CD14-positive monocyte (primary cell): ENCODE measurements around the gene FNDC10. TPM values are rescaled to one million over a fixed set of nuclear protein-coding genes. Genes with fewer than 3 reads are reported as not detected.

Source experiments
- DNase-seq, 3 donors: peaks; one replicate each; pipeline ENCODE4 v3.0.0-alpha.2; 2011 to 2022
- H2AFZ ChIP-seq: 2 replicates; pipeline ENCODE4 v1.6.0; 2012; ENCODE audit warnings: mild to moderate bottlenecking, low read depth, low read length, inconsistent platforms; ENCODE audit not compliant: insufficient read depth, poor library complexity, severe bottlenecking
- H3K27ac ChIP-seq, 2 donors: 1 replicate in 1 of 2; 2 replicates in 1 of 2; pipeline ENCODE4 v1.5.1; 2012 to 2013; ENCODE audit warnings: low read length in 2 of 2, control low read depth in 1 of 2, inconsistent platforms in 1 of 2, low read depth in 1 of 2, mild to moderate bottlenecking in 1 of 2
- H3K27me3 ChIP-seq, 2 donors: one replicate each; pipeline versions ENCODE4 v1.6.0 to v1.6.1; 2011 to 2013; ENCODE audit warnings: low read length in 2 of 2; ENCODE audit not compliant: control insufficient read depth in 2 of 2, insufficient read depth in 2 of 2
- H3K36me3 ChIP-seq, 2 donors: replicated peaks in 1 of 2; 1 replicate in 1 of 2; 2 replicates in 1 of 2; pipeline versions ENCODE4 v1.5.1 to v1.6.1; 2012 to 2013; ENCODE audit warnings: low read length in 2 of 2, control low read depth in 1 of 2, inconsistent platforms in 1 of 2, mild to moderate bottlenecking in 1 of 2; ENCODE audit not compliant: insufficient read depth in 2 of 2, control insufficient read depth in 1 of 2
- H3K4me1 ChIP-seq, 2 donors: 1 replicate in 1 of 2; 2 replicates in 1 of 2; pipeline versions ENCODE4 v1.5.1 to v1.6.1; 2012 to 2013; ENCODE audit warnings: low read length in 2 of 2, control low read depth in 1 of 2, inconsistent platforms in 1 of 2, mild to moderate bottlenecking in 1 of 2, moderate library complexity in 1 of 2; ENCODE audit not compliant: insufficient read depth in 2 of 2, control insufficient read depth in 1 of 2
- H3K4me2 ChIP-seq: replicated peaks from 2 replicates; pipeline ENCODE3; 2012; ENCODE audit warnings: low read length, moderate library complexity, mild to moderate bottlenecking; ENCODE audit not compliant: poor library complexity, severe bottlenecking; ENCODE audit errors: extremely low read depth
- H3K4me3 ChIP-seq, 3 experiments: fragments of 200-600 bp in 1 of 3; sonication (generic) in 1 of 3; replicated peaks in 1 of 3; 1 replicate in 2 of 3; 2 replicates in 1 of 3; pipeline ENCODE4 v1.5.1; 2011 to 2013; ENCODE audit warnings: low read length in 3 of 3, mild to moderate bottlenecking in 3 of 3, control low read depth in 2 of 3, low read depth in 2 of 3, inconsistent platforms in 1 of 3, moderate library complexity in 1 of 3
- H3K79me2 ChIP-seq: 2 replicates; pipeline ENCODE4 v1.6.0; 2012; ENCODE audit warnings: mild to moderate bottlenecking, control low read depth, inconsistent platforms, low read length, moderate library complexity; ENCODE audit not compliant: insufficient read depth
- H3K9ac ChIP-seq: 2 replicates; pipeline ENCODE4 v1.6.0; 2017; ENCODE audit warnings: low read length, mild to moderate bottlenecking; ENCODE audit not compliant: insufficient read depth, poor library complexity, severe bottlenecking
- H3K9me3 ChIP-seq, 2 donors: replicated peaks in 1 of 2; 1 replicate in 1 of 2; 2 replicates in 1 of 2; pipeline versions ENCODE4 v1.5.1 to v1.6.1; 2012 to 2013; ENCODE audit warnings: low read length in 2 of 2, control low read depth in 1 of 2; ENCODE audit not compliant: control insufficient read depth in 1 of 2, insufficient read depth in 1 of 2
- H4K20me1 ChIP-seq: 2 replicates; pipeline ENCODE4 v1.6.0; 2012; ENCODE audit warnings: mild to moderate bottlenecking, low read length, control low read depth, moderate library complexity; ENCODE audit not compliant: insufficient read depth
- H3K27ac Mint-ChIP-seq, 7 donors: one replicate each; pipeline ENCODE4 v1.8.0; 2020; ENCODE audit warnings: mild to moderate bottlenecking in 7 of 7, mixed read lengths in 7 of 7, moderate library complexity in 6 of 7, inconsistent platforms in 2 of 7
- H3K27me3 Mint-ChIP-seq, 3 donors: one replicate each; pipeline ENCODE4 v1.8.0; 2021 to 2022; ENCODE audit warnings: low read depth in 3 of 3, mild to moderate bottlenecking in 3 of 3, mixed read lengths in 3 of 3, moderate library complexity in 3 of 3, inconsistent platforms in 1 of 3
- H3K36me3 Mint-ChIP-seq, 2 donors: one replicate each; pipeline ENCODE4 v1.8.0; 2020; ENCODE audit warnings: mixed read lengths in 2 of 2, inconsistent platforms in 1 of 2, mild to moderate bottlenecking in 1 of 2
- H3K4me1 Mint-ChIP-seq: one replicate; pipeline ENCODE4 v1.8.0; 2020; ENCODE audit warnings: mild to moderate bottlenecking, mixed read lengths
- H3K4me3 Mint-ChIP-seq, 2 donors: one replicate each; pipeline ENCODE4 v1.8.0; 2020; ENCODE audit warnings: mild to moderate bottlenecking in 2 of 2, mixed read lengths in 2 of 2, moderate library complexity in 1 of 2
- H3K9me3 Mint-ChIP-seq, 7 donors: one replicate each; pipeline ENCODE4 v1.8.0; 2020 to 2022; ENCODE audit warnings: mixed read lengths in 7 of 7, mild to moderate bottlenecking in 6 of 7, moderate library complexity in 6 of 7, inconsistent platforms in 2 of 7
- WGBS: methylation state at CpG from one replicate; pipeline ENCODE4 v1.1.5; 2013; ENCODE audit warnings: missing lambda C conversion rate; ENCODE audit not compliant: insufficient coverage; 5-methylcytosine and 5-hydroxymethylcytosine counted together
- intact Hi-C, 2 donors: fragments of 100-400 bp; cut with micrococcal nuclease; formaldehyde crosslinking; loops; one replicate each; pipeline versions ENCODE4 v1.15.0 to v1.15.1; 2023
- polyA plus RNA-seq, 3 donors: library from polyadenylated mRNA; depleted of rRNA in 1 of 3; unstranded in 2 of 3; stranded (reverse) in 1 of 3; fragments of 300-500 nt in 2 of 3; fragments of >200 nt in 1 of 3; fragmentation: Illumina TruSeq in 2 of 3; gene quantifications; 1 replicate in 2 of 3; 2 replicates in 1 of 3; pipeline ENCODE4 v1.2.3, GENCODE V29; 2012 to 2021
- TF ChIP-seq, protein P1 (sequence below): fragments of 200-600 bp; IDR thresholded peaks from one replicate; pipeline ENCODE4 v1.8.0; 2022; ENCODE audit warnings: antibody characterized with exemption, mild to moderate bottlenecking

Gene FNDC10
- polyA plus RNA-seq, 3 donors: 0.46 to 3.4 (median 1.5) TPM

DNA sequence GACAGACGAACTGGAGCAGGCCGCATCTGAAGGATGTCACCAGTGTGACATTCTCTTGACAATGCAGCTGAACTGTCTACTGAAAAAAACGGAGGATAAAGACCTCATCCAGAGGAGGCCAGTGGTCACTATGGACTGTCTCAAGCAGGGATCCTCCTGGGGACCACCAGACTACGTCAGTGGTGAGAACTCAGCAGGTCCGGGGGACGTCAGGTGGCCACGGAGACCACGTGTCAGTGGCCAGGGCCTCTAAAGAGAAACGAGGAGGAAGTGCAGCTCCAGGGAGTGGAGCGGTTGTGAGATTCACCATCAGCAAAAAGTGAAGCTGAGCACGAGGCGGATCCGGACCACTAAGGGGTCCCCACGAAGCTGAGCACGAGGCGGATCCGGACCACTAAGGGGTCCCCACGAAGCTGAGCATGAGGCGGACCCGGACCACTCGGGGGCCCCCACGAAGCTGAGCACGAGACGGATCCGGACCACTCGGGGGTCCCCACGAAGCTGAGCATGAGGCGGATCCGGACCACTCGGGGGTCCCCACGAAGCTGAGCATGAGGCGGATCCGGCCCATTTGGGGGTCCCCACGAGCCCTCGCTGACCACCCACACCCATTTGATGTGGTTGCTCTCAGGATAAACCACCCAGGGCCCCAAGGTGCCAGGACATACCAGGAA, 46.0 kb downstream of the FNDC10 start:
- Histone ChIP-seq H3K4me3 (no peak overlapping the region), H3K79me2 (peaks cover 21% of the 10 kb centered on the region), H3K36me3 (peaks cover 0 to 4% of the 10 kb centered on the region in 2 donors), H3K9me3 (no peaks in the 10 kb centered on the region), H3K9ac (no peak overlapping the region), H3K27me3 (no peaks in the 10 kb centered on the region), H2AFZ (no peak overlapping the region), H3K27ac (no peak overlapping the region), H3K4me2 (no peak overlapping the region), H4K20me1 (peaks cover 79% of the 10 kb centered on the region), H3K4me1 (no peaks in the 10 kb centered on the region)
- H3K4me1 Mint-ChIP-seq: peaks cover 2% of the 10 kb centered on the region
- H3K27ac Mint-ChIP-seq: no peak overlapping the region
- TF ChIP-seq, protein P1, sequence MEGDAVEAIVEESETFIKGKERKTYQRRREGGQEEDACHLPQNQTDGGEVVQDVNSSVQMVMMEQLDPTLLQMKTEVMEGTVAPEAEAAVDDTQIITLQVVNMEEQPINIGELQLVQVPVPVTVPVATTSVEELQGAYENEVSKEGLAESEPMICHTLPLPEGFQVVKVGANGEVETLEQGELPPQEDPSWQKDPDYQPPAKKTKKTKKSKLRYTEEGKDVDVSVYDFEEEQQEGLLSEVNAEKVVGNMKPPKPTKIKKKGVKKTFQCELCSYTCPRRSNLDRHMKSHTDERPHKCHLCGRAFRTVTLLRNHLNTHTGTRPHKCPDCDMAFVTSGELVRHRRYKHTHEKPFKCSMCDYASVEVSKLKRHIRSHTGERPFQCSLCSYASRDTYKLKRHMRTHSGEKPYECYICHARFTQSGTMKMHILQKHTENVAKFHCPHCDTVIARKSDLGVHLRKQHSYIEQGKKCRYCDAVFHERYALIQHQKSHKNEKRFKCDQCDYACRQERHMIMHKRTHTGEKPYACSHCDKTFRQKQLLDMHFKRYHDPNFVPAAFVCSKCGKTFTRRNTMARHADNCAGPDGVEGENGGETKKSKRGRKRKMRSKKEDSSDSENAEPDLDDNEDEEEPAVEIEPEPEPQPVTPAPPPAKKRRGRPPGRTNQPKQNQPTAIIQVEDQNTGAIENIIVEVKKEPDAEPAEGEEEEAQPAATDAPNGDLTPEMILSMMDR: no peak
- DNase-seq: no peak
- intact Hi-C loops: no loop called here
- 88% methylated on average over 31 of the region's 35 CpGs for WGBS
- H3K36me3 Mint-ChIP-seq: peaks cover 9 to 22% of the 10 kb centered on the region in 2 donors
- H3K27me3 Mint-ChIP-seq: no peaks in the 10 kb centered on the region
- H3K9me3 Mint-ChIP-seq: peaks cover 0 to 1% (median 0%) of the 10 kb centered on the region in 7 donors
- no peak overlapping the region for H3K4me3 Mint-ChIP-seq

DNA sequence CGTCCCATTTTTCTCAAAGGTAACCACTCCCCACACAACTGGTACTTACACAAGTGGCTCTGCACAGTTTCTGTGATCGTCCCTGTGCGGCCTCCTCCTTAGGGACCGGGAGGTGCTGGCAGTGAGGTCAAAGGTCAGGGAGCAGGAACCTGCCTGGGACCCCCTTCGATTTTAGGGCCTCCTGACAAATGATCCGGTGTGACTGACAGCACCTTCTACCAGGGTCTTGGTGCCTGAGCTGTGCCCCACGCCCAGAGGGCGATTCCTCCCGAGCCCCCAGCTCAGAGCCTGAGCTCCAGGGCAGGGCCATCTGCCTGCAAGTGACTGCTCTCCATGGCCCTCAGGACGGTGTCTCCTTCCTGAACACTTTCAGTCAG, 47.7 kb downstream of the FNDC10 start:
- Histone ChIP-seq H3K4me3 (no peak overlapping the region), H4K20me1 (peaks cover 81% of the 10 kb centered on the region), H3K27ac (no peak overlapping the region), H3K4me1 (no peaks in the 10 kb centered on the region), H3K9ac (no peak overlapping the region), H3K4me2 (no peak overlapping the region), H3K79me2 (peaks cover 19% of the 10 kb centered on the region), H3K27me3 (no peaks in the 10 kb centered on the region), H3K36me3 (peaks cover 6 to 10% of the 10 kb centered on the region in 2 donors), H3K9me3 (no peaks in the 10 kb centered on the region), H2AFZ (no peak overlapping the region)
- Mint-ChIP-seq H3K36me3 (peaks cover 11 to 23% of the 10 kb centered on the region in 2 donors), H3K27me3 (no peaks in the 10 kb centered on the region), H3K27ac (no peak overlapping the region), H3K4me3 (no peak overlapping the region), H3K4me1 (peaks cover 2% of the 10 kb centered on the region), H3K9me3 (peaks cover 0 to 2% (median 0%) of the 10 kb centered on the region in 7 donors)
- WGBS: 97% methylated on average over 10 of the region's 10 CpGs
- no peak for DNase-seq
- intact Hi-C loops: no loop called here
- TF ChIP-seq, protein P1: no peak
